ENCODE data around the gene BRD3.

BRD3 gene

GRCh38 chr9:134066526-134066912, 1.3 kb downstream of the BRD3 start:
- DNase-seq, result no peak

GRCh38 chr9:134065612-134066419, 2.0 kb downstream of the BRD3 start:
- DNase-seq, result peak; percentile 48

GRCh38 chr9:134064711-134065110, 3.1 kb downstream of the BRD3 start:
- no peak for DNase-seq

- DNase-seq, result no peak
These were observed 4.0 kb downstream of the BRD3 start for GRCh38 chr9:134063571-134064450.

GRCh38 chr9:134063088-134063570, 4.7 kb downstream of the BRD3 start:
- DNase-seq, result no peak

DNA sequence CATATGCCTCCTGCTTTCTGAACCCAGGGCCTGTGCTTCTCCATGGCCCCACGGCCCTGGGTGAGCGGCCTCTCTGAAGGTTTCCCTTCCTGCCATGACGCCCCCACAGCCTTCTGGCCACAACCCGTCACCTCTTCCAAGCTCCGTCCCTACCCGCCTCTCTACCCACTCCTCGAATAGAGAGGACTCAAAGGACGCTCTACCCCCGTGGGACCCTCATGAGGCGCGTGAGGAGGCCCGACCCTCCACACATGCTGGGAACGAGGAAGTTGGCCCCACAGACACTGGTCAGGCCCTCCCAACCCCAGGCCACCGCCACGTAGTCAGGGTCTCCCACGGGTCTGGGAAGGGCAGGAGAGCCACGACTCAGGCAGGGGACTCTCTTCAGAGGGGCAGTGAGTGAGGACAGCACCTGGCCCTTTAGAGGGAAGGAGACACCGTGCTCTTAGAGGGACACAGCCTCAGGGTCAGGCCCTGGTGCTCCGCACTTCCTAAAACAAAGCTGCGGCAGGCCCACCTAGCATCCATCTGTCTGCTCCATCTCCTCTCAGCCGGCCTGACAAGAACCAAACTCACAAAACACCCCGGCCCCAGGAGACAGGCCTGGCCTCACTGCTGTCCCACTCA, 5.3 kb downstream of the BRD3 start:
- no peak for DNase-seq

GRCh38 chr9:134061688-134062371, 6.0 kb downstream of the BRD3 start:
- no peak for DNase-seq

- no peak for DNase-seq
These were observed 6.7 kb downstream of the BRD3 start for GRCh38 chr9:134061019-134061687.

- no peak for DNase-seq
These were observed 7.3 kb downstream of the BRD3 start for GRCh38 chr9:134060546-134060945.

- DNase-seq, result no peak
These were observed 8.0 kb downstream of the BRD3 start for GRCh38 chr9:134059661-134060395.

GRCh38 chr9:134059188-134059641, 8.6 kb downstream of the BRD3 start:
- no peak for DNase-seq

- no peak for DNase-seq
These were observed 9.1 kb downstream of the BRD3 start for GRCh38 chr9:134058716-134059115.

- no peak for DNase-seq
These were observed 9.8 kb downstream of the BRD3 start for GRCh38 chr9:134057751-134058701.

GRCh38 chr9:134057307-134057657, 10.5 kb downstream of the BRD3 start:
- no peak for DNase-seq

DNA sequence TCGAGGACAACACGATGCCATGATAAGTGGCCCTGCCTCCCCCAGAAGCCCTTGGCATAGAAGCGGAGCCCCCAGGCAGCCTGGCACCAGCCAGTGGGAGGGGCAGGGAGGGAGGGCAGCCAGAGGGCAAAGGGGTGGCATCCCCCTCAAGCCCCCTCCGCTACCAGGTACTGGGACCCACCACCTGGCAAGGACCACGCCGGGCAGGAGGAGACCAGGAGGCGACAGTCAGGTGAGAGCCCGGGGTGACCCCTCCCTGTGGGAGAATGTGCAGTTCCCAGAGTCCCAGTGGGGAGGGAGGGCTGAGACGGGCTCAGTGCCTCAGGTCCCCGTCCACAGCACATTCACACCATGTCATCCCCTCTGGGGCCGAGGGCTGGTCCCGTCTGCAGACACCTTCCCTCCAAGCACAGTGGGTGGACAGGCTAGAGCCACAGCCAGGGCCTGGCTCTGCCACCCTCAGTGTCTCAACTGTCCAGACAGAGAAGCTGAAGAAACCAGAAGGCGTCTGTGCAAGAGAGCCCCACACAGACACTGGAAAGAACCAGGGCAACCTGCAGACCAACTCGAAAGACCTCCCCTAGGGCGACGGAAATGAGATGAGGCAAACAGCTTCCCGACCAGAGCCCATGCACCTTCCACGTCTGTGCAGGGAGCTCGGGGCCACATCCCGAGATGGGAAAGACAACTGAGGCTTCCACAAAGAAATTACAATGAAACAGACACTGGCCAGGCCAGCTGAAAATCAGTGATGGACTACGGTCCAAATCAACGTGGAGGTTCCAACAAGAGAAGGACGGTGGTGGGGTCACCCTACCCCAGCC, 11.1 kb downstream of the BRD3 start:
- no peak for DNase-seq

DNA sequence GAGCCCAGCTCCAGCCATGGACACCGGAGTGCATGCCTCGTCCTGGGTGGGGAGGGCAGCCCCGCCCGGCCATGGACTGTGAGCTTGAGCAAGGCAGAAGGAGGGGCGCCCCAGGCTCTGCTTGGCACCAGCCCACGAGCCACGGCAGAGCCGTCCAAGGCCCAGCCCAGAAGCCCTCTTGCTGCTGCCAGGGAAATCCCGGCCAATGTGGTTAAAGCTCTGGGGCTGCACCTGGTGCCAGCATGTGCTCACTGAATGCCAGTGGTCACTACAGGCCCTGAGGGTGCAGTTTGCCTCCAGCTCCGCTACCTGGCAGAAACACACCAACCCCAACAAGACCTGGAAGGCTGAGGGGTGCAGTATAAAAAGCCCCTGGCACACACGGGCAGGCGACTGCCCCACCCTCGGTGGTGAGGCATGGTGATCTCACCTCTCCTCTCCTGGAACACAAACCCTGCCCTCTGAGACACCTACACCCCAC, 11.8 kb downstream of the BRD3 start:
- DNase-seq, result no peak

- DNase-seq, result no peak
These were observed 12.7 kb downstream of the BRD3 start for GRCh38 chr9:134054891-134055811.
